Liver (tissue), 9 donors: ENCODE results near the gene INA. TPM values are rescaled to one million over a fixed set of nuclear protein-coding genes. Genes with fewer than 3 reads are reported as not detected.

ENCODE experiments used
- DNase-seq: peaks from one replicate; pipeline ENCODE4 v3.0.0-alpha.2; 2017; ENCODE audit warnings: low spot score
- H3K27ac ChIP-seq, 2 donors: one replicate each; pipeline ENCODE4 v1.7.0; 2013; ENCODE audit warnings: inconsistent platforms in 2 of 2, low read length in 2 of 2, control low read depth in 1 of 2, low read depth in 1 of 2, mild to moderate bottlenecking in 1 of 2
- H3K27me3 ChIP-seq, 4 donors: one replicate each; pipeline versions ENCODE4 v1.6.1 to v1.7.0; 2013; ENCODE audit warnings: low read length in 3 of 4, inconsistent platforms in 1 of 4, mild to moderate bottlenecking in 1 of 4, moderate library complexity in 1 of 4; ENCODE audit not compliant: control insufficient read depth in 4 of 4, insufficient read depth in 4 of 4
- H3K36me3 ChIP-seq, 4 donors: one replicate each; pipeline versions ENCODE4 v1.6.1 to v1.7.0; 2013; ENCODE audit warnings: low read length in 3 of 4, mild to moderate bottlenecking in 3 of 4, low read depth in 1 of 4, moderate library complexity in 1 of 4; ENCODE audit not compliant: control insufficient read depth in 4 of 4, insufficient read depth in 3 of 4
- H3K4me1 ChIP-seq, 4 donors: one replicate each; pipeline versions ENCODE4 v1.6.1 to v1.7.0; 2013; ENCODE audit warnings: low read length in 3 of 4, mild to moderate bottlenecking in 3 of 4, moderate library complexity in 1 of 4; ENCODE audit not compliant: control insufficient read depth in 4 of 4, insufficient read depth in 4 of 4
- H3K4me3 ChIP-seq, 3 donors: one replicate each; pipeline versions ENCODE4 v1.6.1 to v1.7.0; 2013; ENCODE audit warnings: low read length in 3 of 3, control low read depth in 1 of 3, low read depth in 1 of 3, mild to moderate bottlenecking in 1 of 3
- H3K9ac ChIP-seq, 2 donors: one replicate each; pipeline ENCODE4 v1.7.0; 2013; ENCODE audit warnings: low read length in 2 of 2, mild to moderate bottlenecking in 2 of 2, moderate library complexity in 2 of 2, control low read depth in 1 of 2, low read depth in 1 of 2
- H3K9me3 ChIP-seq, 4 donors: one replicate each; pipeline versions ENCODE4 v1.6.1 to v1.7.0; 2013; ENCODE audit warnings: low read length in 3 of 4; ENCODE audit not compliant: control insufficient read depth in 4 of 4
- GABPA ChIP-seq, 2 donors: IDR thresholded peaks in 1 of 2; conservative IDR thresholded peaks in 1 of 2; 2 replicates each; pipeline ENCODE4 v1.6.1; 2016; ENCODE audit warnings: antibody characterized with exemption in 2 of 2, mild to moderate bottlenecking in 1 of 2, moderate library complexity in 1 of 2
- MAX ChIP-seq: IDR thresholded peaks from 2 replicates; pipeline ENCODE4 v1.6.1; 2016; ENCODE audit warnings: antibody characterized with exemption
- RXRA ChIP-seq, 2 donors: IDR thresholded peaks; 2 replicates each; pipeline ENCODE4 v1.6.1; 2017 to 2018; ENCODE audit warnings: antibody characterized with exemption in 2 of 2, mild to moderate bottlenecking in 1 of 2
- SP1 ChIP-seq: IDR thresholded peaks from 2 replicates; pipeline ENCODE4 v1.6.1; 2018; ENCODE audit warnings: antibody characterized with exemption, mild to moderate bottlenecking
- TAF1 ChIP-seq: conservative IDR thresholded peaks from 2 replicates; pipeline ENCODE4 v1.6.1; 2016; ENCODE audit warnings: antibody characterized with exemption, mild to moderate bottlenecking
- ZBTB33 ChIP-seq: IDR thresholded peaks from 2 replicates; pipeline ENCODE4 v1.6.1; 2016; ENCODE audit warnings: antibody characterized with exemption
- WGBS: extraction: QIAGEN DNeasy Blood & Tissue Kit; methylation state at CpG from one replicate; pipeline ENCODE4 v1.1.7; 2013; 5-methylcytosine and 5-hydroxymethylcytosine counted together
- polyA plus RNA-seq, 2 donors: library from polyadenylated mRNA; stranded (reverse) in 1 of 2; unstranded in 1 of 2; fragments of 200-250 nt in 1 of 2; fragments of >200 nt in 1 of 2; fragmentation: Nextera tagmentation in 1 of 2; extraction: Ambion mirVana in 1 of 2; gene quantifications; one replicate each; pipeline versions ENCODE4 v1.2.1 to v1.2.3, GENCODE V29; 2013 to 2015
- total RNA-seq, 2 donors: library from RNA; depleted of rRNA; stranded (reverse); fragments of >200 nt; gene quantifications; one replicate each; pipeline ENCODE4 v1.2.3, GENCODE V29; 2014
- TF ChIP-seq, protein P1 (sequence below): fragments of 150-350 bp; IDR thresholded peaks from 2 replicates; pipeline ENCODE4 v1.5.1; 2017; ENCODE audit warnings: improper control_type of control experiment, low read depth, low read length; ENCODE audit not compliant: missing input control
- TF ChIP-seq, protein P2 (sequence below): IDR thresholded peaks from 2 replicates; pipeline ENCODE4 v1.6.1; 2016; ENCODE audit warnings: antibody characterized with exemption, mild to moderate bottlenecking
- donor health status: healthy.
- donor health status: healthy.
- donor health status: healthy.
- donor health status: healthy.
- donor health status: healthy.

Gene INA
- total and polyA plus RNA-seq, 4 donors, result not detected

GRCh38 chr10:103278537-103278823 lies 1.5 kb downstream of the INA start:
- Histone ChIP-seq H3K9me3 (no peaks in the 10 kb centered on the region), H3K4me3 (no peak overlapping the region), H3K36me3 (no peaks in the 10 kb centered on the region), H3K9ac (no peak overlapping the region), H3K27ac (no peak overlapping the region), H3K4me1 (peaks cover 5 to 12% (median 9%) of the 10 kb centered on the region in 4 donors), H3K27me3 (peaks cover 3 to 13% (median 7%) of the 10 kb centered on the region in 4 donors)
- DNase-seq, result no peak
- WGBS, result 32% methylated on average over 12 of the region's 12 CpGs
- TF ChIP-seq MAX (no peak), SP1 (no peak), TAF1 (no peak), GABPA (IDR thresholded peaks at IDR 0.05 in 1 of 2, conservative IDR thresholded peaks at IDR 0.05 in 1 of 2) (no peak), RXRA (IDR thresholded peaks at IDR 0.05) (no peak)
- TF ChIP-seq, protein P1, sequence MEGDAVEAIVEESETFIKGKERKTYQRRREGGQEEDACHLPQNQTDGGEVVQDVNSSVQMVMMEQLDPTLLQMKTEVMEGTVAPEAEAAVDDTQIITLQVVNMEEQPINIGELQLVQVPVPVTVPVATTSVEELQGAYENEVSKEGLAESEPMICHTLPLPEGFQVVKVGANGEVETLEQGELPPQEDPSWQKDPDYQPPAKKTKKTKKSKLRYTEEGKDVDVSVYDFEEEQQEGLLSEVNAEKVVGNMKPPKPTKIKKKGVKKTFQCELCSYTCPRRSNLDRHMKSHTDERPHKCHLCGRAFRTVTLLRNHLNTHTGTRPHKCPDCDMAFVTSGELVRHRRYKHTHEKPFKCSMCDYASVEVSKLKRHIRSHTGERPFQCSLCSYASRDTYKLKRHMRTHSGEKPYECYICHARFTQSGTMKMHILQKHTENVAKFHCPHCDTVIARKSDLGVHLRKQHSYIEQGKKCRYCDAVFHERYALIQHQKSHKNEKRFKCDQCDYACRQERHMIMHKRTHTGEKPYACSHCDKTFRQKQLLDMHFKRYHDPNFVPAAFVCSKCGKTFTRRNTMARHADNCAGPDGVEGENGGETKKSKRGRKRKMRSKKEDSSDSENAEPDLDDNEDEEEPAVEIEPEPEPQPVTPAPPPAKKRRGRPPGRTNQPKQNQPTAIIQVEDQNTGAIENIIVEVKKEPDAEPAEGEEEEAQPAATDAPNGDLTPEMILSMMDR, result no peak
- TF ChIP-seq, protein P2, sequence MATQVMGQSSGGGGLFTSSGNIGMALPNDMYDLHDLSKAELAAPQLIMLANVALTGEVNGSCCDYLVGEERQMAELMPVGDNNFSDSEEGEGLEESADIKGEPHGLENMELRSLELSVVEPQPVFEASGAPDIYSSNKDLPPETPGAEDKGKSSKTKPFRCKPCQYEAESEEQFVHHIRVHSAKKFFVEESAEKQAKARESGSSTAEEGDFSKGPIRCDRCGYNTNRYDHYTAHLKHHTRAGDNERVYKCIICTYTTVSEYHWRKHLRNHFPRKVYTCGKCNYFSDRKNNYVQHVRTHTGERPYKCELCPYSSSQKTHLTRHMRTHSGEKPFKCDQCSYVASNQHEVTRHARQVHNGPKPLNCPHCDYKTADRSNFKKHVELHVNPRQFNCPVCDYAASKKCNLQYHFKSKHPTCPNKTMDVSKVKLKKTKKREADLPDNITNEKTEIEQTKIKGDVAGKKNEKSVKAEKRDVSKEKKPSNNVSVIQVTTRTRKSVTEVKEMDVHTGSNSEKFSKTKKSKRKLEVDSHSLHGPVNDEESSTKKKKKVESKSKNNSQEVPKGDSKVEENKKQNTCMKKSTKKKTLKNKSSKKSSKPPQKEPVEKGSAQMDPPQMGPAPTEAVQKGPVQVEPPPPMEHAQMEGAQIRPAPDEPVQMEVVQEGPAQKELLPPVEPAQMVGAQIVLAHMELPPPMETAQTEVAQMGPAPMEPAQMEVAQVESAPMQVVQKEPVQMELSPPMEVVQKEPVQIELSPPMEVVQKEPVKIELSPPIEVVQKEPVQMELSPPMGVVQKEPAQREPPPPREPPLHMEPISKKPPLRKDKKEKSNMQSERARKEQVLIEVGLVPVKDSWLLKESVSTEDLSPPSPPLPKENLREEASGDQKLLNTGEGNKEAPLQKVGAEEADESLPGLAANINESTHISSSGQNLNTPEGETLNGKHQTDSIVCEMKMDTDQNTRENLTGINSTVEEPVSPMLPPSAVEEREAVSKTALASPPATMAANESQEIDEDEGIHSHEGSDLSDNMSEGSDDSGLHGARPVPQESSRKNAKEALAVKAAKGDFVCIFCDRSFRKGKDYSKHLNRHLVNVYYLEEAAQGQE, result no peak

- no peak overlapping the region for H3K27ac ChIP-seq
- peak; percentile 60 for DNase-seq
- no peak overlapping the region for H3K9ac ChIP-seq
- 9% methylated on average over 11 of the region's 11 CpGs for WGBS
- H3K36me3 ChIP-seq, result no peaks in the 10 kb centered on the region
- no peak overlapping the region for H3K4me3 ChIP-seq
- peaks cover 3 to 13% (median 7%) of the 10 kb centered on the region in 4 donors for H3K27me3 ChIP-seq
- H3K9me3 ChIP-seq, result no peaks in the 10 kb centered on the region
- TF ChIP-seq ZBTB33, result no peak
- TF ChIP-seq, protein P2, result peak; percentile 100
- peaks cover 5 to 12% (median 9%) of the 10 kb centered on the region in 4 donors for H3K4me1 ChIP-seq
Observed at GRCh38 chr10:103278862-103279298, 1.9 kb downstream of the INA start.
